DMS114 treated with DMSO at 0.1 percent for 48 hours (cell line): ENCODE results near the gene MTUS2.
"Not testable (repeated sequence)": the region's sequence is repeated elsewhere in the genome, so short reads cannot be mapped to it uniquely, and the experiment has no call there.

ENCODE experiments used
- DNase-seq: peaks from one replicate; lab custom pipeline; 2025; ENCODE audit not compliant: unreplicated experiment; lab: John Stamatoyannopoulos, UW

Gene MTUS2

GRCh38 chr13:29294821-29295220 is 474.7 kb downstream of the MTUS2 start:
- no peak for DNase-seq

GRCh38 chr13:29301027-29301426 is 480.9 kb downstream of the MTUS2 start:
- DNase-seq, result no peak

- no peak for DNase-seq
These were observed 484.0 kb downstream of the MTUS2 start for GRCh38 chr13:29304148-29304547.

GRCh38 chr13:29310806-29311205 is 490.7 kb downstream of the MTUS2 start:
- no peak for DNase-seq

GRCh38 chr13:29315847-29316246 is 495.7 kb downstream of the MTUS2 start:
- no peak for DNase-seq

GRCh38 chr13:29317828-29318227 is 497.7 kb downstream of the MTUS2 start:
- no peak for DNase-seq

GRCh38 chr13:29318741-29319140 is 498.6 kb downstream of the MTUS2 start:
- DNase-seq, result no peak

- no peak for DNase-seq
These were observed 499.3 kb downstream of the MTUS2 start for GRCh38 chr13:29319451-29319850.

GRCh38 chr13:29323954-29324353 is 503.8 kb downstream of the MTUS2 start:
- no peak for DNase-seq

GRCh38 chr13:29324601-29325000 is 504.5 kb downstream of the MTUS2 start:
- DNase-seq, result no peak

GRCh38 chr13:29328501-29328900 is 508.4 kb downstream of the MTUS2 start:
- no peak for DNase-seq

- DNase-seq, result no peak
These were observed 516.2 kb downstream of the MTUS2 start for GRCh38 chr13:29336356-29336755.

GRCh38 chr13:29339386-29340272 is 519.5 kb downstream of the MTUS2 start:
- DNase-seq, result no peak

- not testable (repeated sequence) for DNase-seq
These were observed 525.9 kb downstream of the MTUS2 start for GRCh38 chr13:29345860-29346582.

GRCh38 chr13:29355029-29355428 is 534.9 kb downstream of the MTUS2 start:
- DNase-seq, result no peak

GRCh38 chr13:29359181-29359580 is 539.0 kb downstream of the MTUS2 start:
- DNase-seq, result no peak

- no peak for DNase-seq
These were observed 541.6 kb downstream of the MTUS2 start for GRCh38 chr13:29361716-29362115.

- peak; percentile 18 for DNase-seq
These were observed 542.9 kb downstream of the MTUS2 start for GRCh38 chr13:29362849-29363604.

- peak; percentile 0 for DNase-seq
These were observed 549.1 kb downstream of the MTUS2 start for GRCh38 chr13:29369060-29369743.

GRCh38 chr13:29379281-29379680 is 559.1 kb downstream of the MTUS2 start:
- no peak for DNase-seq

- DNase-seq, result no peak
These were observed 559.7 kb downstream of the MTUS2 start for GRCh38 chr13:29379865-29380264.
